ENCODE results near the gene DMD. TPM values are rescaled to one million over a fixed set of nuclear protein-coding genes. Genes with fewer than 3 reads are reported as not detected.

The DMD gene
- total and polyA plus RNA-seq, 4 donors: 19.9 to 260 (median 111) TPM

- Histone ChIP-seq H3K4me3 (ENCODE audit: low read length in 2 of 2) (no peak overlapping the region), H3K27me3 (ENCODE audit: control insufficient read depth in 1 of 2, insufficient read depth in 2 of 2, low read length in 1 of 2) (no peaks in the 10 kb centered on the region), H3K4me1 (ENCODE audit: control insufficient read depth in 1 of 2, insufficient read depth in 2 of 2, low read length in 2 of 2) (no peaks in the 10 kb centered on the region), H3K27ac (ENCODE audit: low read depth in 1 of 2, low read length in 2 of 2) (no peak overlapping the region), H3K9me3 (ENCODE audit: control insufficient read depth, low read length) (no peaks in the 10 kb centered on the region), H3K36me3 (ENCODE audit: control insufficient read depth in 1 of 2, insufficient read depth in 2 of 2, low read length in 1 of 2) (no peaks in the 10 kb centered on the region)
- 4 to 19% methylated on average over 3 of the region's 3 CpGs for WGBS, 2 donors
- no peak for DNase-seq
- no peak for ATAC-seq (ENCODE audit: low FRiP score)
- intact Hi-C loops (cut with DNase I): no loop called here
These were observed 1280.1 kb downstream of the DMD start for GRCh38 chrX:31931225-31931624.

GRCh38 chrX:31929366-31929765, 1282.0 kb downstream of the DMD start:
- 67 to 81% methylated on average over 5 of the region's 5 CpGs for WGBS, 2 donors
- Histone ChIP-seq H3K27me3 (ENCODE audit: control insufficient read depth in 1 of 2, insufficient read depth in 2 of 2, low read length in 1 of 2) (no peaks in the 10 kb centered on the region), H3K36me3 (ENCODE audit: control insufficient read depth in 1 of 2, insufficient read depth in 2 of 2, low read length in 1 of 2) (no peaks in the 10 kb centered on the region), H3K4me3 (ENCODE audit: low read length in 2 of 2) (no peak overlapping the region), H3K9me3 (ENCODE audit: control insufficient read depth, low read length) (no peaks in the 10 kb centered on the region), H3K27ac (ENCODE audit: low read depth in 1 of 2, low read length in 2 of 2) (no peak overlapping the region), H3K4me1 (ENCODE audit: control insufficient read depth in 1 of 2, insufficient read depth in 2 of 2, low read length in 2 of 2) (no peaks in the 10 kb centered on the region)
- DNase-seq: no peak
- no peak for ATAC-seq (ENCODE audit: low FRiP score)
- intact Hi-C loops (cut with DNase I): no loop called here

GRCh38 chrX:31921236-31921635, 1290.1 kb downstream of the DMD start:
- no peaks in the 10 kb centered on the region for H3K9me3 ChIP-seq (ENCODE audit: control insufficient read depth, low read length)
- DNase-seq (no peak), ATAC-seq (ENCODE audit: low FRiP score) (no peak)
- no peak overlapping the region for H3K4me3 ChIP-seq (ENCODE audit: low read length in 2 of 2)
- WGBS, 2 donors: 74 to 81% methylated on average over 2 of the region's 2 CpGs
- intact Hi-C loops (cut with DNase I): no loop called here
- no peaks in the 10 kb centered on the region for H3K27me3 ChIP-seq (ENCODE audit: control insufficient read depth in 1 of 2, insufficient read depth in 2 of 2, low read length in 1 of 2)
- H3K27ac ChIP-seq (ENCODE audit: low read depth in 1 of 2, low read length in 2 of 2): no peak overlapping the region
- H3K36me3 ChIP-seq (ENCODE audit: control insufficient read depth in 1 of 2, insufficient read depth in 2 of 2, low read length in 1 of 2): no peaks in the 10 kb centered on the region
- no peaks in the 10 kb centered on the region for H3K4me1 ChIP-seq (ENCODE audit: control insufficient read depth in 1 of 2, insufficient read depth in 2 of 2, low read length in 2 of 2)

GRCh38 chrX:31909850-31910572, 1301.3 kb downstream of the DMD start:
- ATAC-seq (ENCODE audit: low FRiP score) (no peak), DNase-seq (no peak)
- H3K9me3 ChIP-seq (ENCODE audit: control insufficient read depth, low read length): no peaks in the 10 kb centered on the region
- intact Hi-C loops (cut with DNase I): no loop called here
- 22 to 51% methylated on average over 4 of the region's 4 CpGs for WGBS, 2 donors
- no peak overlapping the region for H3K4me3 ChIP-seq (ENCODE audit: low read length in 2 of 2)
- H3K36me3 ChIP-seq (ENCODE audit: control insufficient read depth in 1 of 2, insufficient read depth in 2 of 2, low read length in 1 of 2): no peaks in the 10 kb centered on the region
- no peaks in the 10 kb centered on the region for H3K27me3 ChIP-seq (ENCODE audit: control insufficient read depth in 1 of 2, insufficient read depth in 2 of 2, low read length in 1 of 2)
- H3K4me1 ChIP-seq (ENCODE audit: control insufficient read depth in 1 of 2, insufficient read depth in 2 of 2, low read length in 2 of 2): peaks cover 0 to 3% of the 10 kb centered on the region in 2 donors
- H3K27ac ChIP-seq (ENCODE audit: low read depth in 1 of 2, low read length in 2 of 2): no peak overlapping the region

- Histone ChIP-seq H3K4me1 (ENCODE audit: control insufficient read depth in 1 of 2, insufficient read depth in 2 of 2, low read length in 2 of 2) (no peaks in the 10 kb centered on the region), H3K9me3 (ENCODE audit: control insufficient read depth, low read length) (no peaks in the 10 kb centered on the region), H3K27me3 (ENCODE audit: control insufficient read depth in 1 of 2, insufficient read depth in 2 of 2, low read length in 1 of 2) (no peaks in the 10 kb centered on the region), H3K36me3 (ENCODE audit: control insufficient read depth in 1 of 2, insufficient read depth in 2 of 2, low read length in 1 of 2) (no peaks in the 10 kb centered on the region), H3K4me3 (ENCODE audit: low read length in 2 of 2) (no peak overlapping the region), H3K27ac (ENCODE audit: low read depth in 1 of 2, low read length in 2 of 2) (no peak overlapping the region)
- 72 to 76% methylated on average over 7 of the region's 7 CpGs for WGBS, 2 donors
- ATAC-seq (ENCODE audit: low FRiP score): no peak
- DNase-seq: no peak
- intact Hi-C loops (cut with DNase I): no loop called here
These were observed 1317.2 kb downstream of the DMD start for GRCh38 chrX:31894152-31894551.

GRCh38 chrX:31893525-31893924, 1317.8 kb downstream of the DMD start:
- no peaks in the 10 kb centered on the region for H3K36me3 ChIP-seq (ENCODE audit: control insufficient read depth in 1 of 2, insufficient read depth in 2 of 2, low read length in 1 of 2)
- H3K4me1 ChIP-seq (ENCODE audit: control insufficient read depth in 1 of 2, insufficient read depth in 2 of 2, low read length in 2 of 2): no peaks in the 10 kb centered on the region
- intact Hi-C loops (cut with DNase I): no loop called here
- H3K27me3 ChIP-seq (ENCODE audit: control insufficient read depth in 1 of 2, insufficient read depth in 2 of 2, low read length in 1 of 2): no peaks in the 10 kb centered on the region
- DNase-seq: no peak
- no peak overlapping the region for H3K27ac ChIP-seq (ENCODE audit: low read depth in 1 of 2, low read length in 2 of 2)
- H3K4me3 ChIP-seq (ENCODE audit: low read length in 2 of 2): no peak overlapping the region
- H3K9me3 ChIP-seq (ENCODE audit: control insufficient read depth, low read length): no peaks in the 10 kb centered on the region
- WGBS, 2 donors: 59 to 89% methylated on average over 4 of the region's 4 CpGs
- no peak for ATAC-seq (ENCODE audit: low FRiP score)

- no peaks in the 10 kb centered on the region for H3K27me3 ChIP-seq (ENCODE audit: control insufficient read depth in 1 of 2, insufficient read depth in 2 of 2, low read length in 1 of 2)
- H3K4me1 ChIP-seq (ENCODE audit: control insufficient read depth in 1 of 2, insufficient read depth in 2 of 2, low read length in 2 of 2): no peaks in the 10 kb centered on the region
- no peaks in the 10 kb centered on the region for H3K36me3 ChIP-seq (ENCODE audit: control insufficient read depth in 1 of 2, insufficient read depth in 2 of 2, low read length in 1 of 2)
- H3K4me3 ChIP-seq (ENCODE audit: low read length in 2 of 2): no peak overlapping the region
- H3K9me3 ChIP-seq (ENCODE audit: control insufficient read depth, low read length): no peaks in the 10 kb centered on the region
- ATAC-seq (ENCODE audit: low FRiP score) (no peak), DNase-seq (no peak)
- WGBS, 2 donors: 70 to 89% methylated on average over 2 of the region's 2 CpGs
- intact Hi-C loops (cut with DNase I): no loop called here
- H3K27ac ChIP-seq (ENCODE audit: low read depth in 1 of 2, low read length in 2 of 2): no peak overlapping the region
These were observed 1322.3 kb downstream of the DMD start for GRCh38 chrX:31889088-31889487.

- no peak for DNase-seq
- H3K27me3 ChIP-seq (ENCODE audit: control insufficient read depth in 1 of 2, insufficient read depth in 2 of 2, low read length in 1 of 2): no peaks in the 10 kb centered on the region
- 93 to 97% methylated on average over 2 of the region's 2 CpGs for WGBS, 2 donors
- no peaks in the 10 kb centered on the region for H3K36me3 ChIP-seq (ENCODE audit: control insufficient read depth in 1 of 2, insufficient read depth in 2 of 2, low read length in 1 of 2)
- H3K4me1 ChIP-seq (ENCODE audit: control insufficient read depth in 1 of 2, insufficient read depth in 2 of 2, low read length in 2 of 2): no peaks in the 10 kb centered on the region
- no peaks in the 10 kb centered on the region for H3K9me3 ChIP-seq (ENCODE audit: control insufficient read depth, low read length)
- H3K27ac ChIP-seq (ENCODE audit: low read depth in 1 of 2, low read length in 2 of 2): no peak overlapping the region
- intact Hi-C loops (cut with DNase I): no loop called here
- no peak overlapping the region for H3K4me3 ChIP-seq (ENCODE audit: low read length in 2 of 2)
- ATAC-seq (ENCODE audit: low FRiP score): no peak
These were observed 1326.8 kb downstream of the DMD start for GRCh38 chrX:31884535-31884934.

GRCh38 chrX:31872007-31872406, 1339.3 kb downstream of the DMD start:
- H3K27me3 ChIP-seq (ENCODE audit: control insufficient read depth in 1 of 2, insufficient read depth in 2 of 2, low read length in 1 of 2): no peaks in the 10 kb centered on the region
- no peaks in the 10 kb centered on the region for H3K9me3 ChIP-seq (ENCODE audit: control insufficient read depth, low read length)
- no peak overlapping the region for H3K4me3 ChIP-seq (ENCODE audit: low read length in 2 of 2)
- H3K36me3 ChIP-seq (ENCODE audit: control insufficient read depth in 1 of 2, insufficient read depth in 2 of 2, low read length in 1 of 2): no peaks in the 10 kb centered on the region
- peak; percentile 54 for ATAC-seq (ENCODE audit: low FRiP score)
- H3K4me1 ChIP-seq (ENCODE audit: control insufficient read depth in 1 of 2, insufficient read depth in 2 of 2, low read length in 2 of 2): peaks cover 0 to 2% of the 10 kb centered on the region in 2 donors
- intact Hi-C loops (cut with DNase I): no loop called here
- WGBS, 2 donors: 2 to 3% methylated on average over 2 of the region's 2 CpGs
- DNase-seq: no peak
- no peak overlapping the region for H3K27ac ChIP-seq (ENCODE audit: low read depth in 1 of 2, low read length in 2 of 2)

Data from aorta (tissue), 5 donors.